PC-9 (cell line): Measurements from ENCODE around the gene ZNF566. TPM values are rescaled to one million over a fixed set of nuclear protein-coding genes. Genes with fewer than 3 reads are reported as not detected.

ENCODE experiments used
- BruUV-seq: library from RNA; stranded (reverse); fragments of 400-500 nt; replicated peaks from 2 replicates; lab custom pipeline; 2021; lab: Mats Ljungman, UMichigan
- CTCF ChIA-PET: fragments of 300-600 bp; sonication (Branson Sonifier 250); formaldehyde crosslinking; loops from one replicate; lab custom pipeline; 2022; ENCODE audit warnings: antibody characterized with exemption; lab: Charles Lee
- POLR2A ChIA-PET: fragments of 300-600 bp; sonication (Branson Sonifier 250); formaldehyde crosslinking; loops from one replicate; lab custom pipeline; 2022; ENCODE audit warnings: antibody characterized with exemption; ENCODE audit not compliant: unreplicated experiment; lab: Charles Lee
- DNase-seq, 2 experiments: peaks; one replicate each; pipeline versions ENCODE4 v3.0.0 to v3.0.0-alpha.2; 2015 to 2022; ENCODE audit warnings: mixed read lengths in 1 of 2
- H2AFZ ChIP-seq: fragments of 200-600 bp; sonication (generic); 2 replicates; pipeline ENCODE4 v1.8.1; 2017; ENCODE audit warnings: antibody characterized with exemption
- H3F3A ChIP-seq: fragments of 200-600 bp; sonication (generic); 2 replicates; pipeline ENCODE4 v1.8.1; 2017; ENCODE audit warnings: antibody characterized with exemption, mild to moderate bottlenecking, low read depth; ENCODE audit not compliant: insufficient read depth
- H3K27ac ChIP-seq: fragments of 200-600 bp; sonication (generic); 2 replicates; pipeline ENCODE4 v1.6.1; 2016; ENCODE audit warnings: mixed run types
- H3K27me3 ChIP-seq: fragments of 200-600 bp; sonication (generic); 2 replicates; pipeline ENCODE4 v1.6.1; 2016; ENCODE audit warnings: low read depth, mixed run types; ENCODE audit not compliant: insufficient read depth
- H3K36me3 ChIP-seq: fragments of 200-600 bp; sonication (generic); 2 replicates; pipeline ENCODE4 v1.6.1; 2016; ENCODE audit warnings: low read depth, mixed run types
- H3K4me1 ChIP-seq: fragments of 200-600 bp; sonication (generic); replicated peaks from 2 replicates; pipeline ENCODE4 v1.6.1; 2016; ENCODE audit warnings: mixed run types; ENCODE audit not compliant: insufficient read depth
- H3K4me2 ChIP-seq: fragments of 200-600 bp; sonication (generic); 2 replicates; pipeline ENCODE4 v1.6.1; 2017; ENCODE audit warnings: mixed run types
- H3K4me3 ChIP-seq: fragments of 200-600 bp; sonication (generic); 2 replicates; pipeline ENCODE4 v1.6.1; 2016; ENCODE audit warnings: mixed run types
- H3K79me2 ChIP-seq: fragments of 200-600 bp; sonication (generic); 2 replicates; pipeline ENCODE4 v1.6.1; 2017; ENCODE audit warnings: low read depth, mixed run types
- H3K9me2 ChIP-seq: fragments of 200-600 bp; sonication (generic); 2 replicates; pipeline ENCODE4 v1.8.1; 2017; ENCODE audit warnings: mild to moderate bottlenecking; ENCODE audit not compliant: insufficient read depth
- H3K9me3 ChIP-seq: fragments of 200-600 bp; sonication (generic); 2 replicates; pipeline ENCODE4 v1.8.1; 2016; ENCODE audit warnings: low read depth; ENCODE audit not compliant: insufficient read depth
- H4K20me1 ChIP-seq: fragments of 200-600 bp; sonication (generic); 2 replicates; pipeline ENCODE4 v1.8.1; 2017; ENCODE audit not compliant: insufficient read depth
- CTCF ChIP-seq: fragments of 200-600 bp; sonication (generic); conservative IDR thresholded peaks from 2 replicates; pipeline ENCODE4 v1.6.1; 2017; ENCODE audit warnings: mixed run types, antibody characterized with exemption, mild to moderate bottlenecking, moderate library complexity
- EZH2 ChIP-seq: fragments of 200-600 bp; sonication (generic); IDR thresholded peaks from 2 replicates; pipeline ENCODE4 v1.8.0; 2017; ENCODE audit warnings: antibody characterized with exemption, low read depth
- intact Hi-C: fragments of 100-400 bp; cut with micrococcal nuclease; formaldehyde crosslinking; loops from one replicate; pipeline ENCODE4 v1.10.0; 2022; ENCODE audit not compliant: unreplicated experiment
- total RNA-seq: library from RNA; stranded (reverse); gene quantifications from 2 replicates; pipeline ENCODE4 v1.2.3, GENCODE V29; 2021

The ZNF566 gene
- total RNA-seq, 1 experiment from 2014 or later: 7.9 TPM

- intact Hi-C loops: no loop called here
- no TSS peak for BruUV-seq
- POLR2A ChIA-PET: no interaction called here
- H3K27ac ChIP-seq: no peak overlapping the region
- no peaks in the 10 kb centered on the region for H3F3A ChIP-seq
- no peaks in the 10 kb centered on the region for H3K4me1 ChIP-seq
- DNase-seq: no peak
- no peaks in the 10 kb centered on the region for H3K9me2 ChIP-seq
- no peak overlapping the region for H3K4me2 ChIP-seq
- no peaks in the 10 kb centered on the region for H4K20me1 ChIP-seq
- H3K36me3 ChIP-seq: no peaks in the 10 kb centered on the region
- H3K27me3 ChIP-seq: peaks cover 36% of the 10 kb centered on the region
- no peaks in the 10 kb centered on the region for H3K79me2 ChIP-seq
- no peak overlapping the region for H3K4me3 ChIP-seq
- CTCF ChIA-PET: no interaction called here
- no peak overlapping the region for H2AFZ ChIP-seq
- TF ChIP-seq EZH2 (no peak), CTCF (no peak)
- H3K9me3 ChIP-seq: peaks cover 5% of the 10 kb centered on the region
Observed at GRCh38 chr19:36423925-36424324, 65.4 kb downstream of the ZNF566 start.

DNA sequence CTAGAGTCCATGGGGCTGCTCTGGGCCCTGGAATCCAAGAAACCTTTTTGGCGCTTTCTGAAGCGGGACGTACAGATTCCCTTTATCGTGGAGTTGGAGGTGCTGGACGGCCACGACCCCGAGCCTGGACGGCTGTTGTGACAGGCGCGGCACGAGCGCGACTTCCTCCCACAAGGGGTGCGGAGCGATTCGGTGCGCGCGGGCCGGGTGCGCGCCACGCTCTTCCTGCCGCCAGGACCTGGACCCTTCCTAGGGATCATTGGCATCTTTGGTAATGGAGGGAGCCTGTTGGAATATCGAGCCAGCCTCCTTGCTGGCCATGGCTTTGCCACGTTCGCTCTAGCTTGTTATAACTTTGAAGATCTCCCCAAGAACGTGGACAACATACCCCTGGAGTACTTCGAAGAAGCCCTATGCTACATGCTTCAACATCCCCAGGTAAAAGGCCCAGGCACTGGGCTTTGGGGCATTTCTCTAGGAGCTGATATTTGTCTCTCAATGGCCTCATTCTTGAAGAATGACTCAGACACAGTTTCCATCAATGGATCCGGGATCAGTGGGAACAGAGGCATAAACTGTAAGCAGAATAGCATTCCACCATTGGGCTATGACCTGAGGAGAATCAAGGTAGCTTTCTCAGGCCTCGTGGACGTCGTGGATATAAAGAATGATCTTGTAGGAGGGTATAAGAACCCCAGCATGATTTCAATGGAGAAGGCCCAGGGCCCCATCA is 67.4 kb downstream of the ZNF566 start:
- no peak for DNase-seq
- no TSS peak for BruUV-seq
- CTCF ChIA-PET: no interaction called here
- Histone ChIP-seq H3K27ac (no peak overlapping the region), H3K4me3 (no peak overlapping the region), H4K20me1 (no peaks in the 10 kb centered on the region), H3K4me1 (no peaks in the 10 kb centered on the region), H3K4me2 (no peak overlapping the region), H2AFZ (no peak overlapping the region), H3K9me3 (peaks cover 5% of the 10 kb centered on the region), H3K27me3 (peaks cover 25% of the 10 kb centered on the region), H3K36me3 (no peaks in the 10 kb centered on the region), H3K9me2 (no peaks in the 10 kb centered on the region), H3F3A (no peaks in the 10 kb centered on the region), H3K79me2 (no peaks in the 10 kb centered on the region)
- intact Hi-C loops: no loop called here
- no peak for TF ChIP-seq EZH2
- no peak for TF ChIP-seq CTCF
- POLR2A ChIA-PET: interaction anchor here (0.7 kb wide), 1 partner anchor 429 kb away, joined by 5 read pairs; the partner anchor contains the start of gene ZNF345

DNA sequence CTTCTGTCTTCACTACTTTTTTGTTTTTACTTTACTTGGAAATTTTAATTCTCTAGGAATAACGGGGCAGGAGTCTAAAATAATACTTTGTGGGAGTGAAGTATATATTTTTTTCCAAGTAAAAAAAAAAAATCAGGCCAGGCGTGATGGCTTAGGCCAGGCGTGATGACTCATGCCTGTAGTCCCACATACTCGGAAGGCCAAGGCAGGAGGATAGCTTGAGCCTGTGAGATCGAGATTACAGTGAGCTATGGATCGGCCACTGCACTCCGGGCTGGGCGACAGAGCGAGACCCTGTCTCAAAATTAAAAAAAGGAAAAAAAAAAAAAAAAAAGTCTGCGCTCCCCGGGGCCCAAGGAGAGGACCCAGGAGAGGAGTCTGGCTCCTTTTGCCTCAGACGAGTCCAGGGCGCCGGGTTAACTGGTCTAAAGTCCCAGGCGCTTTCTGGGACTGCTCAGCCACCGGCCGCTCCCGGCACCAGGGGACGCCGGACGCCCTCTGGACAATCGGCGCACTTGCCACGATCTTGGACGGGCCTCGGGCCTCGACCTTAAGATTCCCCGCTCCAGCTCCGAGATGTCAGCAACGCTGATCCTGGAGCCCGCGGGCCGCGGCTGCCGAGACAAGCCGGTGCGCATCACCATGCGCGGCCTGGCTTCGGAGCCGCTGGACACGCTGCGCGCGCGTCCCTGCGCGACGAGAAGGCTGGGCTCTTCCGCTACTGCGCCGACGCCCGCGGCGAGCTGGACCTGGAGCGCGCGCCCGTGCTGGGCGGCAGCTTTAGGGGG is 68.2 kb downstream of the ZNF566 start:
- H3K27ac ChIP-seq: no peak overlapping the region
- H3K9me3 ChIP-seq: peaks cover 5% of the 10 kb centered on the region
- no peak for TF ChIP-seq CTCF
- TF ChIP-seq EZH2: no peak
- no peaks in the 10 kb centered on the region for H3K9me2 ChIP-seq
- H3K4me1 ChIP-seq: no peaks in the 10 kb centered on the region
- no peaks in the 10 kb centered on the region for H3K79me2 ChIP-seq
- no TSS peak for BruUV-seq
- no peak for DNase-seq
- H3K4me2 ChIP-seq: no peak overlapping the region
- intact Hi-C loops: no loop called here
- ChIA-PET POLR2A (interaction anchor here (0.6 kb wide), 1 partner anchor 1570 kb away, joined by 3 read pairs; no protein-coding TSS in a partner anchor), CTCF (no interaction called here)
- peaks cover 18% of the 10 kb centered on the region for H3K27me3 ChIP-seq
- no peaks in the 10 kb centered on the region for H3F3A ChIP-seq
- no peaks in the 10 kb centered on the region for H4K20me1 ChIP-seq
- no peaks in the 10 kb centered on the region for H3K36me3 ChIP-seq
- no peak overlapping the region for H2AFZ ChIP-seq
- no peak overlapping the region for H3K4me3 ChIP-seq
